GM18502 (cell line): ENCODE measurements around the gene NT5C2.
A peak's percentile ranks its signal among the peaks of the same experiment; 100 is the strongest.
"Not testable (repeated sequence)": the region's sequence is repeated elsewhere in the genome, so short reads cannot be mapped to it uniquely, and the experiment has no call there.

Source experiments
- ATAC-seq: cut with Tn5 transposase; IDR thresholded peaks from one replicate; pipeline ENCODE4 v1.9.1; 2021; ENCODE audit warnings: mild to moderate bottlenecking; ENCODE audit not compliant: unreplicated experiment, poor library complexity

The NT5C2 gene

GRCh38 chr10:103130180-103130579 is 62.9 kb downstream of the NT5C2 start:
- ATAC-seq: not testable (repeated sequence)

- ATAC-seq: no peak
These were observed 65.8 kb downstream of the NT5C2 start for GRCh38 chr10:103127241-103127640.

- ATAC-seq: peak; percentile 88
These were observed 67.5 kb downstream of the NT5C2 start for GRCh38 chr10:103125323-103126267.

GRCh38 chr10:103124420-103125096 is 68.5 kb downstream of the NT5C2 start:
- ATAC-seq: no peak

GRCh38 chr10:103123282-103124024 is 69.6 kb downstream of the NT5C2 start:
- ATAC-seq: no peak

DNA sequence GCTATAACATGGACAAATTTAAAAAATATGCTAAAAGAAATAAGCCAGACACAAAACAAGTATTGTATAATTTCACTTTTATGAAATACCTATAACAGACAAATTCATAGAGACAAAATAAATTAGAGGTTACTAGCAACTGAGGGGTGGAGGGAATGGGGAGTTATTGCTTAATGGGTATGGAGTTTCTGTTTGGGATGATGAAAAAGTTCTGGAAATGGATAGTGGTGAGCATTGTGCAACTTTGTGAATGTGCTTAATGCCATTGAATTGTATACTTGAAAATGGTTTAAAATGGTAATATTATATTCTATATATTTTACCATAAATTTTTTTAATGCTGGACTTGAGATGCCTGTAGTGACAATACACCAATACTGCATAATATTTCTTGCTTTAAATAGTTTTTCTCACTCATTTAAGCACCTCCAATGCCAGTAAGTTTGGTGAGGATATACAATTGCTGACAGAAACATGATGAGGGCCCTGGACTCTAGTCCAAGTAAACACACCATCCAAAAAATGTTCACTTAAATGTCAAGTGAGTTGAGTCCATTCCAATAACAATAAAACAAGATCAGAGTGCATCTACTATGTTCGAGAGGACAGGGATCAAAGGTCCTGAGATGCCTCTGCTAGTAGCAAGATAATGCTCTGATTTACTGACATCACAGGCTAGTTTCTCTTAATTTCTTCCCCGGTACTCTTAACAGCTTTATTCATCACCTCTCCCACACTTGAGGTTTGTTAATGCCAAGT is 71.9 kb downstream of the NT5C2 start:
- no peak for ATAC-seq

DNA sequence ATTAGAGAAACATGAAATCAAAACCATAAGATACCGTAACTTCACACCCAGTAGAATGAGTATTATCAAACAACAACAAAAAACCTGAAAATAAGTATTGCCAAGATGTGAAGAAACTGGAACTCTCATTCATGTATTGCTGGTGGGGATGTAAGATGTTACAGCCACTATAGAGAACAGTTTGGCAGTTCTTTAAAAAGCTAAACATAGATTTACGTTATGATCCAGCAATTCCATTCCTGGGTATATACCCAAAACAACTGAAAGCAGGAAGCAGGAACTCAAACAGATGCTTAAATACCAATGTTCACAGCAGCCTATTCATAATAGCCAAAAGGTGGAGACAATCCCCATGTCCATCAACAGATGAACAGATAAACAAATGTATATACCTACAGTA is 72.5 kb downstream of the NT5C2 start:
- no peak for ATAC-seq

GRCh38 chr10:103117247-103117646 is 75.8 kb downstream of the NT5C2 start:
- no peak for ATAC-seq

DNA sequence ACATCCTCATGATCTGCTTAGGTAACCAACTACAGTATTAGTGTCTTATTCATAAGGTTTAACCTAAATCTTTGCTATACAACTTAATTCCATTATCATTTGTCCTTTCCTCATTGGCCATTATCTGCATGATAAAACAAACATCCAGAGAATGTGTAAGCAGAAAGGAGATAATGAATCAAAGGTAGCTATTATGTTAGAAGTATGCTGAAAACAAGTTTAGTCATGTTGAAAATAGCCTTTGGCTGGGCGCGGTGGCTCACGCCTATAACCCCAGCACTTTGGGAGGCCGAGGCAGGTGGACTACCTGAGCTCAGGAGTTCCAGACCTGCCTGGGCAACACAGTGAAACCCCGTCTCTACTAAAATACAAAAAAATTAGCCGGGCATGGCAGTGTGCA is 78.2 kb downstream of the NT5C2 start:
- ATAC-seq: no peak

GRCh38 chr10:103111918-103112877 is 80.9 kb downstream of the NT5C2 start:
- ATAC-seq: peak; percentile 67

GRCh38 chr10:103111031-103111917 is 81.8 kb downstream of the NT5C2 start:
- ATAC-seq: peak; percentile 53

- no peak for ATAC-seq
These were observed 82.7 kb downstream of the NT5C2 start for GRCh38 chr10:103110407-103110806.

DNA sequence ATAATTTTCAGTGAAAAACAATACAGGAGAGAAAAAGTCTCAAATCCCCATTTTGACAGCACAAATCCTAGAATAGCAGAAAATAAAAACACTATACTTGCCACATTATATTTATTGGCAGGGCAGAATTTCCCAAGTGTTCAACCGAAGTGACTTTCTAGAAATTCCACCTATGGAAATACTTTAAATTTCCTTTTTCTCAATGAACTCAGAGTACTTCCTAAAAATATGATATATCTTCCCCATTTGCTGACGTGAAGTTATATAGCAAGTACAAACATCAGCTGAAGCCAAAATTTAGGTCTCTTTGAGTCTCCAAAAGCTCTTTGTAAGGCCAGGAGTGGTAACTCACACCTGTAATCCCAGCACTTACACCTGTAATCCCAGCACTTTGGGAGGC is 83.3 kb downstream of the NT5C2 start:
- ATAC-seq: no peak

- ATAC-seq: no peak
These were observed 86.5 kb downstream of the NT5C2 start for GRCh38 chr10:103106539-103106938.

DNA sequence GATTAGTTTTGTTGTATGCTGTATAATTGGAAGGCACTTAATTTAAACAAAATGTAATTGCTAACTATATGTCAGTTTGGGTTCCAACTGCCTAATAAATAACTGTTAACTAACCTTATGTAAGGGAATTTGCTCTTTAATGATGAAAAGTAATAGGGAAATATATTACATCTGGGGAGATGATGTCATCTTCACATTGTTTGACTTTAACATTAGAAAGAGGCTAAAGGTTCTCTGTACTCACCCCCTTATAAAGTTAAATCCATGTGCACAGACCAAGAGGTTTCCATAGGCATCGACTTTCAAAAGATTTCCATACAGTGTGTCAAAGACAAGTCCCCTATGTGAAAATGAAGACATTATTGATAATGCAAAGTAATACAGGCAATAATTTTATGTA is 87.6 kb downstream of the NT5C2 start:
- no peak for ATAC-seq

DNA sequence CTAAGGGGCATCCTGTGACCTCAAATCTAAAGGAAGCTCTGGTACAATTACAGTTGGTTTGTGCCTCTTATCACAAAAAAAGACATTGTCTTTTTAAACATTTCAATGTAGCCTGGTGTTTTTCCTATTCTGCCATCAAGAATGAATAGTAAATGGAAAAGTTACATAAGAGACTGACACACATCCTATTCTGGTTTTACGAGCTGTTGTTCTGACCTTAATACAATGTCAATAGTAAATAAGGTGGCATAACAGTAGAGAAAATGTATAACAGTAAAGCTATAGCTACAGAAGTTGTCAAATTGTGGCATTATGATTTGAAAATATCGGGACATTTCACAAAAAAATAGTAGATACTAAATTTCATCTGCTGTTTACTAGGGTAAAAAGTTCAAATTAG is 88.4 kb downstream of the NT5C2 start:
- ATAC-seq: no peak

GRCh38 chr10:103103989-103104388 is 89.1 kb downstream of the NT5C2 start:
- ATAC-seq: no peak

- no peak for ATAC-seq
These were observed 90.9 kb downstream of the NT5C2 start for GRCh38 chr10:103102195-103102594.
